ENCODE results near the gene LRFN5.
"Not testable (repeated sequence)": the region's sequence is repeated elsewhere in the genome, so short reads cannot be mapped to it uniquely, and the experiment has no call there.

Gene LRFN5

DNA sequence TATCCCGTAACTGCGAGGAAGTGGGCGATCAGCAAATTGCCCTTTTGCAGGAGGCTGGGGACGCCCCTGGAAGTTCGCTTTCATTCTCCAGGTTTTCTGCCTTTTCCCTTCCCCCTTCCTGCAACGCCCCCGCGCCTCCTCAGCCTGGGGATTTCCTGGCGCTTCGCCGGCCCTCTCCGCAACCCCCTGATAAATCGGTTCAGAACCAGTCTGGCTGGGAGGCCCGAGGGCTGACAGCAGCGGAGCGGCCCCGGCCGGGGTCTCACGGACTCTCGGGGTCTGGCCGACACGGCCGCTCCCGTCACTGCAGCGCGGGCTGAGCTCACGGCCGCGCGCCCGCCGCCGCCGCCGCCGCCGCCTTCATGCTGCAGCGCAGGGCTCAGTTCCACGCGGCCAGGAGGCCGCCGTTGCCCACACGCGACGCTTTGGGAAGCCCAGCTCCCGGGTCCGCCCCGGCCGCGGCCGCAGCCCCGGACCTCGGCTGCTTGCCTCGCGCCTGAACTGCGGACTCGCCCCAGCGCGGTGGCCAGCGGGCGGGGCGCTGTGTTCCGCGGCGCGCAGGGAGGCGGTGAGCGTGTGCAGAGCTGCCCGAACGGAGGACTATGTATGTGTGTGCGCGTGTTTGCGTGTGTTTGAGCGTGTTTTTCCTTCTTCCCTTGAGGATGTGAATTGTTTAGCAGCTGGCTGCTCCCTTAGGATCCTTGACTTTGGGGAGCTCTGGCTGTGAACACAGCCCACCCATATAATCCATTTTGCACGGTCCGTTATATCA, at the start of gene LRFN5:
Gene LRFN5, plus strand, starts transcription at position 345 of the 772 bp plus-strand sequence.
- no peak for DNase-seq

DNA sequence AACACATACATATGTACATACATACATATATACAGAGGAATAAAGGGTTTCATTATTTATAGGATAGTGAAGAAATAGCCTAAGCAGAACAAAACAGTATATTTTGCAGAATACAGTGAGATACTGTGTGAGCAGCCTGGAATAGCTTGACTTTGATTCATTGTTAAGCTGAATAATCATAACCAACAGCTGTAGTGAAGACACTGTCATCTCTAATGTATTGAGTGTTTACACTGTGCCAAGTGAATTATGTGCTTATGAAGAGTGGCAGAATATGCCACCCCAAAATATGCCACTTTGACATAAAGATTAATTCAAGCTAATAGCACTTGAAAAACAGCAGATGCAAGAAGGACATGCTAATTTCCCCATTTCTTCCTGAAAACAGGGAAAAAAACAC, 48.2 kb upstream of the LRFN5 start:
- DNase-seq: no peak

GRCh38 chr14:41566864-41567263, 39.8 kb upstream of the LRFN5 start:
- not testable (repeated sequence) for DNase-seq

- no peak for DNase-seq
These were observed 37.7 kb upstream of the LRFN5 start for GRCh38 chr14:41568979-41569378.

DNA sequence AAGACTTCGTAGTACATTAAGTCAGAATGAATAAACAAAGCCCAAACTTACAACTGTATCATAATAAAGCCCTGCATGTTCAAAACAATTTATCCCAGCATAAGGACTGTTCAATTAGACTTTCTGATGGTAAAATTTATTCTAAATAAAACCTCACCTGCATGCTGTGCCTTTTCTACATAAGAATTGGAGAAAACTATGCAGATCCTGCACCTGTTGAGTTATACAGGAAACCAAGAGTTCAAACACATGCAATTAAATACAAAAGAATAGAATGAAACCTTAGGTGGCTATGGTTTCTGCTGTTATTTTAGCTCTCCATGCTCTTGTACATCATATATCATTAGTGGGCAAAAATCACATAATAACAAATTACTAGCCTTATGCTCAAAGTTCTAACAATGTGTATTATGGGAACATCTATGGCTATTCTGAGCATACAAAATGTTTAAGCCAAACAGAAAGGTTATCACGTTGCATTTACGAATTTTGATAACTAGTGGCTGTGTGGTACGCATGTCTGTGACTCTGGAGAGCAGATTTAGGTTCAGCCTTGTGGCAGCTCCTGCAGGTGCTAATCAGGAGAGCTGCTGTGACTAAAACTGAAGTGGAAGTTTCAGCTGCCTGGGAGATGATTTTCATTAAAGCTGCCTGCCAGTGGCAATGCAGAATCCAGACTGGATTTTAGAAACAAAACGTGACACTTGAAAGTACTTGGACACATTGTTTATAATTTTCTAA, 36.1 kb upstream of the LRFN5 start:
- DNase-seq: peak; percentile 53

GRCh38 chr14:41586237-41586636, 20.4 kb upstream of the LRFN5 start:
- no peak for DNase-seq

- DNase-seq: no peak
These were observed 9.0 kb upstream of the LRFN5 start for GRCh38 chr14:41597647-41598046.

DNA sequence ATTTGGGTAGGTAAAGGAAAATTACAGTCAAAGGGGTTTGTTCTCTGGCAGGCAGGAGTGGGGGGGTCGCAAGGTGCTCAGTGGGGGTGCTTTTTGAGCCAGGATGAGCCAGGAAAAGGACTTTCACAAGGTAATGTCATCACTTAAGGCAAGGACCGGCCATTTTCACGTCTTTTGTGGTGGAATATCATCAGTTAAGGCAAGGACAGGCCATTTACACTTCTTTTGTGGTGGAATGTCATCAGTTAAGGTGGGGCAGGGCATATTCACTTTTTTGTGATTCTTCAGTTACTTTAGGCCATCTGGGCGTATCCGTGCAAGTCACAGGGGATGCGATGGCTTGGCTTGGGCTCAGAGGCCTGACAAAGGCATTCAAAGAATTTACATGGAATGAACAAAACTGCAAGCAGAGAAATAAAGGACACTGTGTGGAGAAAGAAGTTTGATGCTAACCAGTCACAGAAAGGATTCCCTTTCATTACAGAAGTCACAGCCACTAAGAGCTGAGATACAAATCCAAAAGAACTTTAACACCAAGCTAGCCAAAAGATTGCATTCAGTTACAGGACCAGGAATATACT, 6.8 kb upstream of the LRFN5 start:
- DNase-seq: not testable (repeated sequence)

- DNase-seq: peak; percentile 51
These were observed 1.8 kb upstream of the LRFN5 start for GRCh38 chr14:41604721-41605531.

GRCh38 chr14:41605550-41606281, 960 bp upstream of the LRFN5 start:
- peak; percentile 30 for DNase-seq

- no peak for DNase-seq
These were observed 469 bp upstream of the LRFN5 start for GRCh38 chr14:41606282-41606531.

GRCh38 chr14:41607304-41607775, 664 bp downstream of the LRFN5 start:
- DNase-seq: no peak

DNA sequence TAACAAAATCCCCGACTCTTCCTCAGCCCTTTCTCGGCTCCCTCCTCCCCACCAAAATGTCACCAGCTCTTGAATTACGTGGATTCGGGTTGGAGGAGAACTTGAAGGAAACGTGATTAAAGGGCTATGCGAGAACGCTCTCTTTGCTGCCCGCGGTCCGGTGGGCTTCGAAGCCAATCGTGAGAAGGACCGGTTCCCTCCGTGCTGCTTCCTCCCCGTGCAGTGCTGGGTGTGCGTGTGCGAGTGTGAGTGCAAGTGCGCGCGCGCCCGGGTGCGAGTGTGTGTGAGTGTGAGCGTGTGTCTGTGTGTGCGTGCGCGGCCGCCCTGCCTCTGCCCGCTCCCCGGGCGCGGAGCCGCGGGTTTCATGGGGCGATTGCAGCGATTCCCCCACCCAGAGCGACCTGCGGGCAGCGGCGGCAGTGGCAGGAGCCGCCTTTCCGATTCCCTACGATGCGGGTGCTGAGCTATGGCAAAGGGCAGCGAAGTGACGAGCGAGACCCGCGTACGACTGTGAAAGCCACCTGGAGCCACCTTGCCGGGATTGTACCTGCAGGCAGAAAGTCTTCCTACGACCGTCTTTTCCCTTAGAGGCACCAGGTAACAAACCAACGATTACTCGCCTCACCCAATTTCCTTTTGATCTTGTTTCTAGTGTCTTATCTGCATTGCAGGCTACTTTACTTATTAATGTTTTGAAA, 1.4 kb downstream of the LRFN5 start:
- no peak for DNase-seq

GRCh38 chr14:41608681-41609390, 2.2 kb downstream of the LRFN5 start:
- no peak for DNase-seq

GRCh38 chr14:41609704-41610183, 3.1 kb downstream of the LRFN5 start:
- peak; percentile 83 for DNase-seq

DNA sequence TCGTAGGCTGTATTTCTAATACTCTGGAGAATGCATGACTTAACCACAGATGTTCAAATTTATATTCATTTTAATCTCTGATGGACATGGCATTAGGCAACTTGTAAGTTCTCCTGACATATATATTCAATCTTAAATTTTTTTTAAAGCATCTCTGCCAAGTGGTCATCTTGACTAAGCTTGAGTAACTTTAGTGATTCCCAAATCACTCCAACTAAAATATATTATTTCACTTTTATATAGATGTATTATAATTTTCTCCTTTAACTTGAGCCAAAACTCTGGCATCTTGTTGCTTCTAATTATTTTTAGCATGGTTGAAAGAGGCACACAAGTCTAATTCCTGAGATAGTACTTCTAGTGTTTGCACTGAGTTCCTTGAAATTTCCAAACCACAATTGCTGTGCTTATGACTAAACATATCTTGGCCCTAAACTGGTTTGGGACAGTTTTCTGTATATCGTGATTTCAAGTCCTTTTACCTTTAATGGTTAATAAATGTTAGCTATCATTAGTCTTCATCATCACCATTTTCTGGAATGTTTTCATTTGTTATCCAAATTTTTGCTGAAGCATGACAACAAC, 8.4 kb downstream of the LRFN5 start:
- DNase-seq: no peak

- no peak for DNase-seq
These were observed 17.1 kb downstream of the LRFN5 start for GRCh38 chr14:41623736-41624135.

DNA sequence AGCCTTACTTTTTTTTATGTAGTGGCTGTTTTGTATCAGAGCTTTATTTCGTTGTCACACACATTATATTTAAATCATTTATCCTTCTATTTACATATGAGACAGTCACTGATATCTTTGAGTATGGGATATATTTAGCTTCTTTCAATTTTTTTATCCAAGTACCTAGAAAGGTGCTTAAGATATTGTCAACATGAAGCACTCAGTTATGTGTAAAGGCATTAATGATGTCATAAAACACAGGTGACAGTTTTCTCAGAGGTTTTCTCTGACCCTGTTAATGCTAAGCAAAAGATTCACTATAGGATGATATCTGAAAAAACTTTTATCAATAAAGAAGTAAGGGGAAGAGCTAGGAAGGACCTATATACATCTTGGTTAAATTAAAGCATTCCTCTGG, 23.2 kb downstream of the LRFN5 start:
- DNase-seq: no peak

GRCh38 chr14:41634286-41634685, 27.6 kb downstream of the LRFN5 start:
- no peak for DNase-seq
